ENCODE measurements around the gene SEMA4G.
A peak's percentile ranks its signal among the peaks of the same experiment; 100 is the strongest.

DNA sequence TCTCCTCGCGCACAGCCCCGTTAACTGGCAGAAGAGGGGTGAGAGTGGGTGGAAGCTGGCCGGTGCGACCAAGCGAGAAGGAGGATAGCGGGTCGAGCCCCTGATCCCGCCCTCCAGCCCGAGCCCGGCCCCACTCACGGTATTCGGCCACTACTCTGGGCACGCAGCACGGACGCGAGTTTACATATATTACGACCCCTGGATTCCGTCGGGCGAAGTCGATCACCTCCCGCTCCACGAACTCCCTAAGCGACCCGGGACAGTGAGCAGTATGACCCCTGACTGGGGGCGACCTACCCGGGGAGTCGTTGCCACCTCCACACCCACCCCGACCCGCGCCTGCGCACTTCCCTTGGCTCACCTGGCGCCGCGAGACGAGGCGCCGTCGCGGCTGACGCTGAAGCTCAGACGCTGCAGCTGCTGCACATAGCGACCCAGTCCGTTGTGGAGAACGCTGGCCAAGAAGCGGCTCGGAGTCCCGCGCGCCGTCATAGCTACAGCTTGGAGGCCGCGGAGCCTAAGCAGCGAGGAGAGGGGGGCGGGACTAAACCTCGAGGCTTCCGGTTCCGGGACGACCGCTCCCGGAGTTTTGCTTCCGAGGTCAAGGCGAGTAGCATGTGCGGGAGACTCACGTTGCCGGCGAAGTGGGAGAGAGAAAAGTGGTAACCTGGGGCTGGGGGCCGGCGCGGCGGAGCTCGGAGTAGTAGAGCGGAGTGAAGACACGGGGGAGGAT lies 17.8 kb downstream of the SEMA4G start, which contains the start of the genes MRPL43 and TWNK:
- TF ChIP-seq BRD4 (CRISPR knock-in tag; IDR thresholded peaks at IDR 0.05) (peak; percentile 51; the same call in 1 of the 2 replicates), MTA3 (CRISPR knock-in tag; IDR thresholded peaks at IDR 0.05) (no peak), ZNF780A (CRISPR knock-in tag; IDR thresholded peaks at IDR 0.05) (peak; percentile 82; the same call in 1 of the 2 replicates), XBP1 (CRISPR knock-in tag; IDR thresholded peaks at IDR 0.05) (0 out of 2 replicates have a peak, but pooled peaks have one; percentile 42), ZKSCAN8 (CRISPR knock-in tag; IDR thresholded peaks at IDR 0.05; ENCODE audit: borderline replicate concordance) (peak; percentile 43; the same call in 1 of the 2 replicates), ZNF776 (CRISPR knock-in tag; IDR thresholded peaks at IDR 0.05) (peak; percentile 76; the same call in 1 of the 2 replicates), ARNT (IDR thresholded peaks at IDR 0.05) (no peak), ZNF232 (CRISPR knock-in tag; IDR thresholded peaks at IDR 0.05; ENCODE audit: borderline replicate concordance) (0 out of 2 replicates have a peak, but pooled peaks have one; percentile 22)
- TF ChIP-seq, protein P1, sequence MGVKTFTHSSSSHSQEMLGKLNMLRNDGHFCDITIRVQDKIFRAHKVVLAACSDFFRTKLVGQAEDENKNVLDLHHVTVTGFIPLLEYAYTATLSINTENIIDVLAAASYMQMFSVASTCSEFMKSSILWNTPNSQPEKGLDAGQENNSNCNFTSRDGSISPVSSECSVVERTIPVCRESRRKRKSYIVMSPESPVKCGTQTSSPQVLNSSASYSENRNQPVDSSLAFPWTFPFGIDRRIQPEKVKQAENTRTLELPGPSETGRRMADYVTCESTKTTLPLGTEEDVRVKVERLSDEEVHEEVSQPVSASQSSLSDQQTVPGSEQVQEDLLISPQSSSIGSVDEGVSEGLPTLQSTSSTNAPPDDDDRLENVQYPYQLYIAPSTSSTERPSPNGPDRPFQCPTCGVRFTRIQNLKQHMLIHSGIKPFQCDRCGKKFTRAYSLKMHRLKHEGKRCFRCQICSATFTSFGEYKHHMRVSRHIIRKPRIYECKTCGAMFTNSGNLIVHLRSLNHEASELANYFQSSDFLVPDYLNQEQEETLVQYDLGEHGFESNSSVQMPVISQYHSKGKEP (CRISPR knock-in tag; IDR thresholded peaks at IDR 0.05), result no peak
- TF ChIP-seq, protein P2, sequence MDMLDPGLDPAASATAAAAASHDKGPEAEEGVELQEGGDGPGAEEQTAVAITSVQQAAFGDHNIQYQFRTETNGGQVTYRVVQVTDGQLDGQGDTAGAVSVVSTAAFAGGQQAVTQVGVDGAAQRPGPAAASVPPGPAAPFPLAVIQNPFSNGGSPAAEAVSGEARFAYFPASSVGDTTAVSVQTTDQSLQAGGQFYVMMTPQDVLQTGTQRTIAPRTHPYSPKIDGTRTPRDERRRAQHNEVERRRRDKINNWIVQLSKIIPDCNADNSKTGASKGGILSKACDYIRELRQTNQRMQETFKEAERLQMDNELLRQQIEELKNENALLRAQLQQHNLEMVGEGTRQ (IDR thresholded peaks at IDR 0.05; ENCODE audit: low read depth, low read length), result no peak
- TF ChIP-seq, protein P2 (CRISPR knock-in tag; IDR thresholded peaks at IDR 0.05; ENCODE audit: borderline replicate concordance), result no peak
- TF ChIP-seq, protein P3, sequence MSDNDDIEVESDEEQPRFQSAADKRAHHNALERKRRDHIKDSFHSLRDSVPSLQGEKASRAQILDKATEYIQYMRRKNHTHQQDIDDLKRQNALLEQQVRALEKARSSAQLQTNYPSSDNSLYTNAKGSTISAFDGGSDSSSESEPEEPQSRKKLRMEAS (IDR thresholded peaks at IDR 0.05), result peak; percentile 99
